HG03060 (cell line): ENCODE data around the gene KIF26A.

Experiments used
- ATAC-seq: cut with Tn5 transposase; IDR thresholded peaks from one replicate; pipeline ENCODE4 v1.9.1; 2021; ENCODE audit warnings: low read depth, moderate number of reproducible peaks; ENCODE audit not compliant: unreplicated experiment

Gene KIF26A

DNA sequence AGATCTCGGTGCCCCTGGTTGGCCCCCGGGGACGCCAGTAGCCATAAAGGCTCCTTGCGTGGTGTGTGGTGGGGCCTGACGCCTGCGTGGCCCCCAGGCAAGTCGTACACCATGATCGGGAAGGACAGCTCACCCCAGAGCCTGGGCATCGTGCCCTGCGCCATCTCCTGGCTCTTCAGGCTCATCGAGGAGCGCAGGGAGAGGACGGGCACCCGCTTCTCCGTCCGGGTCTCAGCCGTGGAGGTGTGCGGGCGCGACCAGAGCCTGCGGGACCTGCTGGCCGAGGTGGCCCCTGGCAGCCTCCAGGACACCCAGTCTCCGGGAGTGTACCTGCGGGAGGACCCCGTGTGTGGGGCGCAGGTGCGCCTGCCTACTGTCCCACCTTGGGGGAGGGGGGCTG is 34.5 kb downstream of the KIF26A start:
- no peak for ATAC-seq

DNA sequence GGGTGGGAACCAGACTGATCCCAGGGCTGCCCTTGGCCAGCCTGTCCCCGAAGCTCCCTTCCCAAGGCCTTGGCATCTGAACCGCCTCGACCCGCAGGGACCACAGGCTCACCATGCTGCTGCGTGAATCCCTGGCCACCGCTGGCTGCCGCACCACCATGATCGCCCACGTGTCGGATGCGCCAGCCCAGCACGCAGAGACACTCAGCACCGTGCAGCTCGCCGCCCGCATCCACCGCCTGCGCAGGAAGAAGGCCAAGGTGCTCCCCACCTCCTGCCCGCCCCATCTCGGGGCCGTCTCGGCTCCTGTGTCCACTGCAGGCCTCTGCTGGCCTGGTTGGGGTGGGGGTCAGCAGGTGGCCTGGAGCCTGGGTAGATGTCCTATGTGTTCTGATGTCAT is 35.7 kb downstream of the KIF26A start:
- no peak for ATAC-seq

DNA sequence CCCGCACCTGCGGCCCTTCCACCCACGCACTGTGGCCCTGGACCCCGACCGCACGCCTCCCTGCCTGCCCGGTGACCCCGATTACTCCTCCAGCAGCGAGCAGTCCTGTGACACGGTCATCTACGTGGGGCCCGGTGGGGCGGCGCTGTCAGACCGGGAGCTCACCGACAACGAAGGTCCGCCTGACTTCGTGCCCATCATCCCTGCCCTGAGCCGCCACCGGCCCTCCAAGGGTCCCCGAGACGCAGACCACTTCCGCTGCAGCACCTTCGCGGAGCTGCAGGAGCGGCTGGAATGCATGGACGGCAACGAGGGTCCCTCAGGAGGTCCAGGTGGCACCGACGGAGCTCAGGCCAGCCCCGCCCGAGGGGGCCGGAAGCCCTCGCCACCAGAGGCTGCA is 36.7 kb downstream of the KIF26A start:
- ATAC-seq = no peak

GRCh38 chr14:104175811-104176210 is 37.4 kb downstream of the KIF26A start:
- ATAC-seq = no peak

DNA sequence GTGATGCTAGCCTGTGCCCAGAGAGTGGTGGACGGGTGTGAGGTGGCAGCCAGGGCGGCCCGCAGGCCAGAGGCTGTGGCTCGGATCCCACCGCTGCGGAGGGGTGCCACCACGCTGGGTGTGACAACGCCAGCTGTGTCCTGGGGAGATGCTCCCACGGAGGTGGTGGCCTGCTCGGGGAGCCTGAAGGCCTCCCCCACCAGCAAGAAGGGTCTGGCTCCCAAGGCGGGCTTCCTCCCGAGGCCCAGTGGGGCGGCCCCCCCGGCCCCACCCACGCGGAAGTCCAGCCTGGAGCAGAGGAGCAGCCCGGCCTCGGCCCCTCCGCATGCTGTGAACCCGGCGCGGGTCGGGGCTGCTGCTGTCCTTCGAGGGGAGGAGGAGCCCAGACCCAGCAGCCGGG is 38.2 kb downstream of the KIF26A start:
- no peak for ATAC-seq

DNA sequence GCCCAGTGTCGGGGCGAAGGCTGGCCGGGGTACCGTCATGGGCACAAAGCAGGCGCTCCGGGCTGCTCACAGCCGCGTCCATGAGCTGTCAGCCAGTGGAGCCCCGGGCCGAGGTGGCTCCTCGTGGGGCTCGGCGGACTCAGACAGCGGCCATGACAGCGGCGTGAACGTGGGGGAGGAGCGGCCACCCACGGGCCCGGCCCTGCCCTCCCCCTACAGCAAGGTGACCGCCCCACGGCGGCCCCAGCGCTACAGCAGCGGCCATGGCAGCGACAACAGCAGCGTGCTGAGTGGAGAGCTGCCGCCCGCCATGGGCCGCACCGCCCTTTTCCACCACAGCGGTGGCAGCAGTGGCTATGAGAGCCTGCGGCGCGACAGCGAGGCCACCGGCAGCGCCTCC is 39.0 kb downstream of the KIF26A start:
- no peak for ATAC-seq

- ATAC-seq = no peak
Measured at GRCh38 chr14:104178279-104178678, 39.9 kb downstream of the KIF26A start.

- no peak for ATAC-seq
Measured at GRCh38 chr14:104179126-104179525, 40.7 kb downstream of the KIF26A start.

- ATAC-seq = no peak
Measured at GRCh38 chr14:104179564-104180129, 41.3 kb downstream of the KIF26A start.

- ATAC-seq = no peak
Measured at GRCh38 chr14:104180561-104181165, 42.3 kb downstream of the KIF26A start.

- ATAC-seq = no peak
Measured at GRCh38 chr14:104181761-104182530, 43.6 kb downstream of the KIF26A start.

DNA sequence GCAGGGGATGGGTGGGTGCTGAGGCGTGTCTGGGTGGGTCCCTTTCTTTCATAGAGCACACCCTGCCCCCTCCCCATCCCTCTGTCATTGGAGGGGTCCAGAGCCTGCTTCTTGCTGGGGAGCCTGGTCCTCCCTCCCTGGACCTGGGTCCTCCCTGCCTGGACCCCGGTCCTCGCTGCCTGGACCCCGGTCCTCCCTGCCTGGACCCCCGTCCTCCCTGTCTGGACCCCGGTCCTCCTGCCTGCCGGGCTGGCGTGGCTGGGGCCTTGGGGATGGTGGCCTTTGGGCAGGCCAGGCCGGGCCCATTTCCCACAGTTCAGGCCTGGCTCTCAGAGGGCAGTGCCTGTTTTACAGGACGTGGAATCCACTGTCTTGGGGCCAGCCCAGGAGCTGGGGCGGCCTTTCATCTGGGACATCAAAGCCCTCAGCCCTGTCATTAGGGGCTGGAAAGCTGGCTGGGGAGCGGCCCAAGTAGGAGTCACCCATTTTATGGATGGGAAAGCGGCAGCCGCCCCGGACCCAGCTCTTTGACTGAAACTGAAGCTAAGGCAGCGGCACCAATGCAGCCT is 44.6 kb downstream of the KIF26A start:
- no peak for ATAC-seq

DNA sequence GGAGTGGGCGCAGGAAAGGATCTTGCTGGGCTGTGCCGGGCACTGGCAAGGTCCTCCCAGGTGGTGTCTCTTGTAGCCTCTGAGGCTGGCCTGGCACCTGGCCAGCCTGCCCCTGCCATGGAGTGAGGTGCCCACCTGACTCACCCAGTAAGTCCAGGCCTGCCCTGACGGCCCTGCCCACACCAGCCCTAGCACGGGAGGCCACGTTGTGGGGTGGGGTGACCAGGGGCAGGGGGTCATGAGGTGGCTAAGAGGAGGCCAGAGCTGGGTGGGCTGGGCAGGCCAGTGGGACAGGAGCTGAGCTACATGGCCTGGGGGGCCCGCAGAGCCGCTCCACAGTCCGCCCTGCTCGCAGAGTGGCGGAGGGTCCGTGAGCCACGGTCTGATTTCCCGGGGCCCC is 45.4 kb downstream of the KIF26A start:
- no peak for ATAC-seq

GRCh38 chr14:104184506-104184905 is 46.1 kb downstream of the KIF26A start:
- ATAC-seq = no peak

DNA sequence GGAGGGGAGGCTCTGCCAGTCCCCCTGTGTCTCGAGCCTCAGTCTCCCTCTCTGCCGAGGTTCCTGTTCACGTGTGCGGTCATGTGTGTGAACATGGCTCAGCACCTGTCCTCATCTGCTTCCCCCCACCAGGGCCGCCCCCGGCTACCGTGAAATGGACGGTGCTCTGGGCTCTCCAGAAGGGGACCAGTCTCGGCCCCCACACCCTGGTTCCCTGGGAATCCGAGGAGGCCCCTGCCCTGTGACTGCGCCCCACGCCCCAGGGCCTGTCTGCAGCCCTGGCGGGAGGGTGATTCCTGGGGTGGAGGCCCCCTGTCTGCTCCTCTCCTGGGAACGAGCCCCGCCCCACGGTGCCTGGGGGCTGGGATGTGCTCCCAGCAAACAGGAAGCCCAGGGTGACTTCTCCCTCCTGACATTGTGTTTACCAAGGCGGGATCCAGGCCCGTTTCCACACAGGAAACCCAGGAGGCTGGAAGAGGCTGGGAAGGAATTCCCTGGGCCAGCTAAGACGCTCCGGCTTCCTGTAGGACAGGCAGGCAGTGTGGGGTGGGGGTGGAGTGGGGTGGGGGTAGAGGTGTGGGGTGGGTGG is 46.6 kb downstream of the KIF26A start:
- ATAC-seq = no peak

DNA sequence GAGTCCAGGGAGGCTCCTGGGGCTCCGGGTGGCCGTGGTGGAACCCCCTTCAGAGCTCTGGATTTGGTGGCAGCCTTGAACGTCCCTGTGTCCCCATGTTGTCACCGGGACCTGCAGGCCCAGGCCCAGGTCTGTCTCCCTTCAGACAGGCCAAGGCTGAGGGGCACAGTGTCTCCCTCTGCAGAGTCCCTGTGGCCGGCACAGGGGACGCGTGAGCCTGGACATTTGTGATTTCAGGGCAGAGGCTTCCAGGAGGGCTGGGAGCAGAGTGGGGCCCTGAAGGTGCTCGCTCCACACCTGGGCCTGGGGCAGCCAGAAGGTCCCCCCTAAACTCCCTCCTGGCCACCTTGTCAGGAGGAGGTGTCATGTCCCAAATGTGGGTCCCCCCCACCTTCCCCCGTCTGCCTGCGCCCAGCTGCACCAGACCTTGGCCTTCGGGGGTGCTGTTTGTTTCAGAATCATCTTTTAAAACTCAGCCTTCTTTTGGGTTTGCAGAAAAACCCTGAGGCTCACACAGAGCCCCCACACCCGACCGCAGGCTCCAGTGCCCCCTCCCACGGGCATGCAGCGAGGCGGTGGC is 47.6 kb downstream of the KIF26A start:
- ATAC-seq = no peak

- no peak for ATAC-seq
Measured at GRCh38 chr14:104186575-104186974, 48.2 kb downstream of the KIF26A start.

- no peak for ATAC-seq
Measured at GRCh38 chr14:104187121-104187889, 48.9 kb downstream of the KIF26A start.

DNA sequence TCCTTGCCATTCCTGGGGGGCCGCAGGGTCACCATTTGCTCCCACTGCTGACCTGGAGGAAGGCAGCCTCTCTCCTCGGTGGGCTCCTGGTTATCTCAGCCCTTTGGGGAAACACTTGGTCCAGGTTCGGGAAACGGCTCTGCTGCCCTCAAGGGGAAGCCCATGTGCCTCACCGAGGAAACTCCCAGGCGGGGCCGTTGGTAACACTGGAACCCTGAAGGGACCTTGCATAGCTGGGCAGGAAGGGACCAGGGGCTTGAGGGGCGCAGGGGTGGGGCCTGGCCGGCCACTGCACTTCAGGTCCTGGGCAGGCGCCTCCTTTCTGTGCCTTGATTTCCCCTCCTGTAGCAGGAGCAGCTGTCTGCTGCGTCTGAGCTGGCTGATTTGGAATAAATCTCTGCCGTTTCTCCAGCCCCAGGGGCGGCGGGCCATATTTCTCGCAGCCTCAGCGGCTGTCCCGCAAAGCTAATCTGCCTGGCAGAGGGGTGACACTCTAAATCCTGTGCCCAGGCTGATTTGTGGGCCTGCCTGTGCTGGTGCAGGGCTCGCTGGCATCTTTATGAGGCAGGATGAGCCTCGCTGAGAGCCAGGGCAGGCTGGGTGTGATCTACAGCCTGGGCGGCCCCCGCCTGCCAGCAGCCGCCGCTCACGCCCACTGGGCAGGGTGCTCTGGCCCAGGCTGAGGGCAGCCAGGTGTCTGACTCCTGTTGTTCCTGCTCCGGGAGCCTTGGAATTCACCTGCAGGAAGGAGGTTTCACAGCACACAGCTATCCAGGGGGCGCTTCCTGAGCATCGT is 49.7 kb downstream of the KIF26A start:
- no peak for ATAC-seq
